ENCODE data around the gene TANGO6. TPM values are rescaled to one million over a fixed set of nuclear protein-coding genes. Genes with fewer than 3 reads are reported as not detected.
"Not testable (repeated sequence)": the region's sequence is repeated elsewhere in the genome, so short reads cannot be mapped to it uniquely, and the experiment has no call there.

TANGO6 gene
- 1 to 10 TPM; 8.1 to 9.0 TPM for total RNA-seq
- long read RNA-seq, full-length matches to known transcripts = 1 of 6 reads
- long read RNA-seq, partial matches to known transcripts = 5 of 6 reads
- long read RNA-seq, other reads (novel, unspliced or antisense) = 0 of 6 reads

GRCh38 chr16:68843482-68844210 is at the start of gene TANGO6:
TSS of gene TANGO6 (plus strand) at chr16:68843531. CDS start at chr16:68843618, 87 bp downstream.
- peak; percentile 90 for ATAC-seq
- peak; percentile 80 to 89 for DNase-seq
- intact Hi-C loops (cut with DNase I, micrococcal nuclease) = no loop called here

- ATAC-seq (no peak), DNase-seq (no peak)
- intact Hi-C loops (cut with DNase I, micrococcal nuclease) = loop anchor here (10.0 kb wide), 3 partner anchors 94 to 274 kb away; partner anchors contain the start of gene ZFP90 (in 1 of the 2)
Measured at GRCh38 chr16:68798398-68798797, 44.9 kb upstream of the TANGO6 start.

DNA sequence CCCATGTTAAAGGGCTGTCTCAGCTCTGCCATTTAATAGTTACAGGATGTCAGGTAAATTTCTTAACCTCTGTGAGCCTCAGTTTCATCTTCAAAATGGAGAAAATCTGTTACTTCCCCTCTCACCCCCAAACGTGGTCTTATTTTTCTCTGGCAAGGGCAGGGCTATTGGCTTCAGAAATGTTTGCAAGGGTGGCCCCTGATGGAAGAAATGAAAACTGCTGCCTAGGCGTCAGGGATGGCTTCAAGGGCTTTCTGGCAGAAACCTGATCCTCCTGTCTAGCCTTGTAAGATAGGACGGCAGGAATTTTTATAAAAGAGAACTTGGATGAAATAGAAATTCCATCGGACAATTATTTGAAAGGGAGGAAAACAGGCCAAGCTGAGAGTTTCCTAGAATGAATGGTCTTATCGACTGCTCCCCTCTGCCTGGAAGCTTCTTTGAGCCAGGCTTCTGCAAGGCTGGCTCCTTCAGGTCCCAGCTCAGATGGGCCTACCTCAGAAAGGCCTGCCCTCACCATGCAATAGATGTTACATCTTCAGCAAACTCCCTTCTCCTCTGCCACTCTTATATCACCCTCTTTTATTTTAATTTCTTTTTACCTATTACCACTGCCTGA is 43.0 kb upstream of the TANGO6 start:
- ATAC-seq = peak; percentile 76
- DNase-seq = peak; percentile 33 to 52
- intact Hi-C loops (cut with DNase I, micrococcal nuclease) = loop anchor here in 1 of 2 donors (10.0 kb wide), 1 partner anchor 106 kb away; no protein-coding TSS in a partner anchor

GRCh38 chr16:68802190-68802589 is 41.1 kb upstream of the TANGO6 start:
- DNase-seq (no peak), ATAC-seq (no peak)
- intact Hi-C loops (cut with DNase I, micrococcal nuclease) = loop anchor here in 1 of 2 donors (10.0 kb wide), 1 partner anchor 107 kb away; no protein-coding TSS in a partner anchor

DNA sequence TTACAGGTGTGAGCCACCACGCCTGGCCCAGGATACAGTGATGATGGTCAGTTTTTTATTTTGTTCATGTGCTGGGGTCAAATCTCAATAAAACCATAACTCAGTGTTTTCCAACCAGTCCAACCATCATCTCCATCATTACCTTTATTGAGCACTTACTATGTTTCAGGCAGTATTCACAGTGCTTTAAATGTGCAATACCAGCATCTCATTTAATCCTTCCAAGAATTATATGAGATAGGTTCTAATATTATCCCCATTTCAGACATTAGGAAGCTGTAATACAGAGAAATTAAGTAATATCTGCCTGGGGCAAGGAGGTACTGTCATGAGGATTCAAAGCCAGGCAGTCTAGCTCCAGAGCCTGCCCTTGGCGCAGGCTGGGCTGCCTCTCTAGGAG is 36.9 kb upstream of the TANGO6 start:
- intact Hi-C loops (cut with DNase I, micrococcal nuclease) = loop anchor here in 1 of 2 donors (10.0 kb wide), 1 partner anchor 112 kb away; no protein-coding TSS in a partner anchor
- DNase-seq (no peak), ATAC-seq (no peak)

DNA sequence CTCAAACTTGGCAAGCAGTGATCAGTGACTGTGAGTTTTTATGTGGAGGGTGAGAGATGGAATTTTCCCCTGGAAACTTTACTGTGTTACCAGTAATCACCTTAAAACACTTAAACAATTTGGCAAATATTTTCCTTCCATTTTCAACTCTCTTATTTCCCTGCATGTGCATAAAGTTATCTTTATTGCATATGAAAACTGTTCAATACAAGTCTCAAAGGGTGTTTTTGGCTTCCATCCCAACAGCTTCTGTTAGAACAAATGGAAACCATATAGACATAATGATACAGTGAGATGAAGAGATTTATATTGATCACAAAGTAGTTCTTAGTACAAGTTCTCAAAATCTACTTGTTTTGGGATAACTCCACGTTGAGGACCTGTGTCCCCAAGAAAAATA is 36.4 kb upstream of the TANGO6 start:
- DNase-seq (no peak), ATAC-seq (no peak)
- intact Hi-C loops (cut with DNase I, micrococcal nuclease) = loop anchor here in 1 of 2 donors (10.0 kb wide), 1 partner anchor 112 kb away; no protein-coding TSS in a partner anchor

DNA sequence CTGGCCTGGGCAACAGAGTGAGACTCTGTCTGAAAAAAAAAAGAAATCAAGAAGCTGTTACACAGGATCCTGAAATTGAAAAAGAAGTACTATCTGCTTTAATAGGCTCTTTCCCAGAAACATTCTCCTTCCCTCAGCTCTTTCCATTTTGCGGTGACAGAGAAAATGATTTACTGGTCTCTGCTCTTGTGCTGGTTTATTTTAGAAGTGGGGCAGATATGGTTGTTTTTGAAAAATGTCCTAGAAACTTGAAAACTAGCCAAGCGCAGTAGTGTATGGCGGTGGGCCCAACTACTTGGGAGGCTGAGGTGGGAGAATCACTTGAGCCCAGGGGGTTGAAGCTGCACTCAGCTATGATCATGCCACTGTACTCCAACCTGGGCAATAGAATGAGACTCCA is 28.8 kb upstream of the TANGO6 start:
- DNase-seq (no peak), ATAC-seq (no peak)
- intact Hi-C loops (cut with DNase I, micrococcal nuclease) = no loop called here

DNA sequence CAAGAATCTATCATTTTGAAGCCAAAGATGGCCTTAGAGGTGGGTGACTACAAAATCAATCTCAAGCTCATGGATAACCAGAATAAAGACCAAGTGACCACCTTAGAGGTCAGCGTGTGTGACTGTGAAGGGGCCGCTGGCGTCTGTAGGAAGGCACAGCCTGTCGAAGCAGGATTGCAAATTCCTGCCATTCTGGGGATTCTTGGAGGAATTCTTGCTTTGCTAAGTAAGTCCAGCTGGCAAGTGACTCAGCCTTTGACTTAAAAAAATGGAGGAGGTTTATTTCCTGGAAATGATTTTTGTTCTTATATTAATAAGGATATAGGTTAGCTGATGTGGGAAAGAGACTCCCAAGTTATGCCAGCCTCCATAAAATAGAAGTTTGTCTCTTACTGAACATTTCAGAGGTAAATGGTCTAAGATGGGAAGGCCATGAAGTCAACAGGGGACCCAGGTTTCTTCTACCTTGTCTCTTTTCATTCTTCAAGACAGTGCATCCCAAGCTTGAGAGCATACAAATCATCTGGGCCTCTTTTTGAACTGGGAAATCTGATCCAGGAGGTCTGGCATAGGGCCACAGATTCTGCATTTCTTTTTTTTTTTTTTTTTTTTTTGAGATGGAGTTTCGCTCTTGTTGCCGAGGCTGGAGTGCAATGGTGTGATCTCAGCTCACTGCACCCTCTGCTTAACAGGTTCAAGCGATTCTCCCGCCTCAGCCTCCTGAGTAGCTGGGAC is 19.8 kb upstream of the TANGO6 start:
- DNase-seq (no peak), ATAC-seq (no peak)
- intact Hi-C loops (cut with DNase I, micrococcal nuclease) = no loop called here

- no peak for DNase-seq
- intact Hi-C loops (cut with DNase I, micrococcal nuclease) = no loop called here
- peak; percentile 84 for ATAC-seq
Measured at GRCh38 chr16:68825427-68825826, 17.9 kb upstream of the TANGO6 start.

DNA sequence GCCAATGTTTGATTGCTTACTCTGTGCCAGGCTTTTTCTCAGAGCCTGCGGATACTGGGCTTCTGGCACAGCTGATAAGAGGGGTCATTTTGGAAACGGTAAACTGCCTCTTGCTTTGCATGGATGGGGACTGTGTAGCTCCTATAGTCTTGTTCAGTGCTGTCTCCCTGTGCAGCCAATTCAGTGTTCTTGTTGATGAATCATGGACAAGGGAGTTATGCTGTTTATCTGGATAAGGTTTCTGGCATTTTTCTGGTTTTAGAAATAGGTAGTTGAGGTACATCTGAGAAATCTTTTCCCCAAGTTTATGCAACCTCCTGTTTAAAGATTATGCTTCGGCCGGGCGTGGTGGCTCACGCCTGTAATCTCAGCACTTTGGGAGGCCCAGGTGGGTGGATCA is 16.7 kb upstream of the TANGO6 start:
- intact Hi-C loops (cut with DNase I, micrococcal nuclease) = no loop called here
- DNase-seq = no peak
- no peak for ATAC-seq

DNA sequence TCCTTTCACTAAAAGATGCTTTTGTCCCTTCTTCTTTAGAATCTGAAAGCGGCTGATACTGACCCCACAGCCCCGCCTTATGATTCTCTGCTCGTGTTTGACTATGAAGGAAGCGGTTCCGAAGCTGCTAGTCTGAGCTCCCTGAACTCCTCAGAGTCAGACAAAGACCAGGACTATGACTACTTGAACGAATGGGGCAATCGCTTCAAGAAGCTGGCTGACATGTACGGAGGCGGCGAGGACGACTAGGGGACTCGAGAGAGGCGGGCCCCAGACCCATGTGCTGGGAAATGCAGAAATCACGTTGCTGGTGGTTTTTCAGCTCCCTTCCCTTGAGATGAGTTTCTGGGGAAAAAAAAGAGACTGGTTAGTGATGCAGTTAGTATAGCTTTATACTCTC is 10.1 kb upstream of the TANGO6 start:
- ATAC-seq = no peak
- DNase-seq = no peak
- intact Hi-C loops (cut with DNase I, micrococcal nuclease) = no loop called here

- ATAC-seq = no peak
- DNase-seq = no peak
- intact Hi-C loops (cut with DNase I, micrococcal nuclease) = no loop called here
Measured at GRCh38 chr16:68834550-68834949, 8.8 kb upstream of the TANGO6 start.

DNA sequence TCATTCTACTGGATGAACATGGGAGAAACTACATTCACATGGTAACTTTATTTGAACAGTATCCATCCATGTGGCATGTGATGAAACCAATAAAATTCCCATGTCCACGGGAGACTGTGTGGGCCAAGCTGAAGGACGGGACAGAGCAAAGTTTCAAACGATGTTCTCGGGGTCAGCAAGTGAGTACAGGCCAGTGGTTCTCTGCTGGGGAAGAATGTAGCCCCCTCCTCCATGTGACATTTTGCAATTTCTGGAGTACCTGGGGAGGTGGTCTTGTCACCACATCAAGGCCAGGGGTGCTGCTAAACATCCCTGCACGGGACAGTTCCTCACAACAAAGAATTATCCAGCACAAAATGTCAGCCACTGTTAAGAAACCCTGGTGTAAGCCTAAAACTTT is 7.4 kb upstream of the TANGO6 start:
- intact Hi-C loops (cut with DNase I, micrococcal nuclease) = no loop called here
- DNase-seq = no peak
- ATAC-seq = no peak

DNA sequence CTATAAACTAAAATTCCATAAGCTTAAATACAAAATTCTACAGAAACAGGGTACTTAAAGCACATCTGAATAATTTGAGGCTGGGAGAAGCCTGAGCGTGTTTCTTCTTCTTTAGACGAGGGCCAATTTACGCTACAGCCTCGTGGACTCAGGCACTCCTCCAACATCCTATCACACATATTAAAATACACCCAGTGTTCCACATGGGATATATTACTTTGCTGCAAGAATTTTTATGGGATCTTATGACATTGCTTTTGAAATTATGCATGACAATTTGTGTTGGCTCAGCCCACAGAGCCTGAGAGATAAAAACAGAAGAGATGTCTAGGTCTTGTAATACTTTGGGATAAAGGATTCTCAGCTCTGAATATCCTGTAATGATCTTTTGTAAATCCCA is 3.5 kb upstream of the TANGO6 start:
- DNase-seq (no peak), ATAC-seq (peak; percentile 53)
- intact Hi-C loops (cut with DNase I, micrococcal nuclease) = no loop called here

GRCh38 chr16:68842964-68843481 is 308 bp upstream of the TANGO6 start:
- ATAC-seq (peak; percentile 15), DNase-seq (peak in 1 of 2 donors; percentile 13)
- intact Hi-C loops (cut with DNase I, micrococcal nuclease) = not testable (repeated sequence)

- ATAC-seq (no peak), DNase-seq (no peak)
- intact Hi-C loops (cut with DNase I, micrococcal nuclease) = no loop called here
Measured at GRCh38 chr16:68844211-68844564, 857 bp downstream of the TANGO6 start.

DNA sequence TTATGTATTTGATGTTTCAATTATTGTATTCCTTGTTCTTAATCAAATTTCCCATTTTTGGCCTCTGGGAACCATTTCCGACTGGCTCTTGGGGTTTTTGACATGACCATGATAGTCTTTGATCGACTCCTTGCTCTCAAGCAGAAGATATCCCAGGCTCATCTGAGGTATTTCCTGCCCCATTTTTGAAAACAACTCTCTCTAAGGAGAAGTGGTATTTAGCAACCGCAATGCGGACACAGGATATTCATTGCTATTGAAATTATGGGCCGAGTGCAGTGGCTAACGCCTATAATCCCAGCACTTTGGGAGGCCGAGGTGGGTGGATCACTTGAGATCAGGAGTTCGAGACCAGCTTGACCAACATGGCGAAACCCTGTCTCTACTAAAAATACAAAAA is 5.5 kb downstream of the TANGO6 start:
- intact Hi-C loops (cut with DNase I, micrococcal nuclease) = loop anchor here in 1 of 2 donors (5.0 kb wide), 1 partner anchor 274 kb away; no protein-coding TSS in a partner anchor
- no peak for DNase-seq

GRCh38 chr16:68850481-68850880 is 7.2 kb downstream of the TANGO6 start:
- ATAC-seq = no peak
- no peak for DNase-seq
- intact Hi-C loops (cut with DNase I, micrococcal nuclease) = no loop called here

More for the DNA sequence above, 5.5 kb downstream of the TANGO6 start:
- no peak for ATAC-seq

DNA sequence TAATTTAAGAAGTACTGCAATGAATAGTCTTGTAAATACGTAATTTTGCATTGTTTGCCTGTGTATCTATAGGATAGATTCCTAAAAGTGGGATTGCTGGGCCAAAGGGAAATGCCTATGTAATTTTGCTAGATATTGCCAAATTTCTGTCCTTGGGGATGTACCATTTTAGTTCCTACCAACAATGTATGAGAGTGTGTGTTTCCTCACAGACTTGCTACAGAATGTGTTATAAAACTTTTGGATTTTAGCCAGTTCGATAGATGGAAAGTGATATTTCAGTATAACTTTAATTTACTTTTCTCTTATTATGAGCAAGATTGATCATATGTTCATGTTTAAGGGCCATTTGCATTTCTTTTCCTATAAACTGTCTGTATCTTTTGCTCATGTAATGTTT is 8.3 kb downstream of the TANGO6 start:
- no peak for ATAC-seq
- DNase-seq = no peak
- intact Hi-C loops (cut with DNase I, micrococcal nuclease) = no loop called here
